ENCODE measurements around the gene ZSWIM4.
"Not testable (repeated sequence)": the region's sequence is repeated elsewhere in the genome, so short reads cannot be mapped to it uniquely, and the experiment has no call there.

DNA sequence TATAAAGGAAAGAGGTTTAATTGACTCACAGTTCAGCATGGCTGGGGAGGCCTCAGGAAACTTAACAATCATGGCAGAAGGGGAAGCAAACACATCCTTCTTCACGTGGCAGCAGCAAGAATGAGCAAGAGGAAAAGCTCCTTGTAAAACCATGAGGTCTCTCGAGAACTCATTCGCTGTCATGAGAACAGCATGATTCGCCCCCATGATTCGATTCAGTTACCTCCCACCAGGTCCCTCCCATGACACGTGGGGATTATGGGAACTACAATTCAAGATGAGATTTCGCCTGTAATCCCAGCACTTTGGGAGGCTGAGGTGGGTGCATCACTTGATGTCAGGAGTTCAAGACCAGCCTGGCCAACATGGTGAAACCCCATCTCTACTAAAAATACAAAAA, 41.6 kb upstream of the ZSWIM4 start:
- TF ChIP-seq, protein P1, sequence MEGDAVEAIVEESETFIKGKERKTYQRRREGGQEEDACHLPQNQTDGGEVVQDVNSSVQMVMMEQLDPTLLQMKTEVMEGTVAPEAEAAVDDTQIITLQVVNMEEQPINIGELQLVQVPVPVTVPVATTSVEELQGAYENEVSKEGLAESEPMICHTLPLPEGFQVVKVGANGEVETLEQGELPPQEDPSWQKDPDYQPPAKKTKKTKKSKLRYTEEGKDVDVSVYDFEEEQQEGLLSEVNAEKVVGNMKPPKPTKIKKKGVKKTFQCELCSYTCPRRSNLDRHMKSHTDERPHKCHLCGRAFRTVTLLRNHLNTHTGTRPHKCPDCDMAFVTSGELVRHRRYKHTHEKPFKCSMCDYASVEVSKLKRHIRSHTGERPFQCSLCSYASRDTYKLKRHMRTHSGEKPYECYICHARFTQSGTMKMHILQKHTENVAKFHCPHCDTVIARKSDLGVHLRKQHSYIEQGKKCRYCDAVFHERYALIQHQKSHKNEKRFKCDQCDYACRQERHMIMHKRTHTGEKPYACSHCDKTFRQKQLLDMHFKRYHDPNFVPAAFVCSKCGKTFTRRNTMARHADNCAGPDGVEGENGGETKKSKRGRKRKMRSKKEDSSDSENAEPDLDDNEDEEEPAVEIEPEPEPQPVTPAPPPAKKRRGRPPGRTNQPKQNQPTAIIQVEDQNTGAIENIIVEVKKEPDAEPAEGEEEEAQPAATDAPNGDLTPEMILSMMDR (IDR thresholded peaks at IDR 0.05) = not testable (repeated sequence)
- not testable (repeated sequence) for TF ChIP-seq POLR2A, EP300 (IDR thresholded peaks at IDR 0.05)

All from ovary (tissue), 3 donors.